PC-3 (cell line): Measurements from ENCODE around the gene AMN. TPM values are rescaled to one million over a fixed set of nuclear protein-coding genes. Genes with fewer than 3 reads are reported as not detected.

Experiments
- ATAC-seq: fragments of 200-7000 bp; cut with Tn5 transposase; 2 replicates; pipeline ENCODE4 v1.9.1; 2020; ENCODE audit warnings: mild to moderate bottlenecking, moderate library complexity
- BruUV-seq: library from RNA; stranded (reverse); fragments of 400-500 nt; replicated peaks from 2 replicates; lab custom pipeline; 2021; lab: Mats Ljungman, UMichigan
- CTCF ChIA-PET: fragments of 300-600 bp; sonication (Branson Sonifier 250); formaldehyde crosslinking; loops from one replicate; lab custom pipeline; 2022; ENCODE audit warnings: antibody characterized with exemption; lab: Charles Lee
- POLR2A ChIA-PET: fragments of 300-600 bp; sonication (Branson Sonifier 250); formaldehyde crosslinking; loops from one replicate; lab custom pipeline; 2022; ENCODE audit warnings: antibody characterized with exemption; ENCODE audit not compliant: unreplicated experiment; lab: Charles Lee
- DNase-seq: peaks from one replicate; pipeline ENCODE4 v3.0.0-alpha.2; 2015
- H2AFZ ChIP-seq: fragments of 300-600 bp; sonication (generic); 2 replicates; pipeline ENCODE4 v1.6.0; 2016; ENCODE audit warnings: antibody characterized with exemption, low read length
- H3F3A ChIP-seq: fragments of 300-600 bp; sonication (generic); one replicate; pipeline ENCODE4 v1.6.0; 2017; ENCODE audit warnings: antibody characterized with exemption, low read length, control low read depth, mild to moderate bottlenecking; ENCODE audit not compliant: unreplicated experiment
- H3K27ac ChIP-seq: fragments of 300-600 bp; sonication (generic); 2 replicates; pipeline ENCODE4 v1.5.1; 2016; ENCODE audit warnings: mild to moderate bottlenecking, low read length
- H3K27me3 ChIP-seq: fragments of 300-600 bp; sonication (generic); 2 replicates; pipeline ENCODE4 v1.6.1; 2016; ENCODE audit warnings: low read length, mixed read lengths
- H3K36me3 ChIP-seq: fragments of 300-600 bp; sonication (generic); 2 replicates; pipeline ENCODE4 v1.6.1; 2016; ENCODE audit warnings: low read depth, mixed run types, low read length, mixed read lengths
- H3K4me1 ChIP-seq: fragments of 300-600 bp; sonication (generic); 2 replicates; pipeline ENCODE4 v1.5.1; 2016; ENCODE audit warnings: low read length; ENCODE audit not compliant: insufficient read depth
- H3K4me2 ChIP-seq: fragments of 300-600 bp; sonication (generic); 2 replicates; pipeline ENCODE4 v1.6.0; 2016; ENCODE audit warnings: low read length
- H3K4me3 ChIP-seq: fragments of 300-600 bp; sonication (generic); 2 replicates; pipeline ENCODE4 v1.5.1; 2016; ENCODE audit warnings: mild to moderate bottlenecking, low read length, mixed read lengths
- H3K79me2 ChIP-seq: fragments of 300-600 bp; sonication (generic); 2 replicates; pipeline ENCODE4 v1.6.1; 2017; ENCODE audit warnings: low read length, mixed read lengths
- H3K9ac ChIP-seq: fragments of 300-600 bp; sonication (generic); 2 replicates; pipeline ENCODE4 v1.6.0; 2016; ENCODE audit warnings: mild to moderate bottlenecking, low read length
- H3K9me2 ChIP-seq: fragments of 300-600 bp; sonication (generic); replicated peaks from 2 replicates; pipeline ENCODE4 v1.6.1; 2016; ENCODE audit warnings: mixed run types, low read length, mixed read lengths
- H3K9me3 ChIP-seq: fragments of 300-600 bp; sonication (generic); 2 replicates; pipeline ENCODE4 v1.6.1; 2016; ENCODE audit warnings: low read length, mixed read lengths
- H4K20me1 ChIP-seq: fragments of 300-600 bp; sonication (generic); 2 replicates; pipeline ENCODE4 v1.6.1; 2016; ENCODE audit warnings: low read length, mixed read lengths
- EZH2 ChIP-seq: fragments of 300-600 bp; sonication (generic); IDR thresholded peaks from one replicate; pipeline ENCODE4 v1.6.1; 2017; ENCODE audit warnings: antibody characterized with exemption, mild to moderate bottlenecking, low read length; ENCODE audit not compliant: unreplicated experiment
- EZH2phosphoT487 ChIP-seq: fragments of 300-600 bp; sonication (generic); IDR thresholded peaks from 2 replicates; pipeline ENCODE4 v1.6.1; 2018; ENCODE audit warnings: mild to moderate bottlenecking, antibody characterized with exemption, low read length, borderline replicate concordance
- intact Hi-C: fragments of 100-400 bp; cut with micrococcal nuclease; formaldehyde crosslinking; loops from 2 replicates; pipeline ENCODE4 v1.9.0; 2023
- total RNA-seq: library from RNA; depleted of rRNA; stranded (reverse); fragments of >200 nt; gene quantifications from 2 replicates; pipeline ENCODE4 v1.2.3, GENCODE V29; 2014
- TF ChIP-seq, protein P1 (sequence below): fragments of 300-600 bp; sonication (generic); conservative IDR thresholded peaks from 2 replicates; pipeline ENCODE4 v1.5.1; 2017; ENCODE audit warnings: antibody characterized with exemption, low read depth, mild to moderate bottlenecking, low read length

The AMN gene
- total RNA-seq, 1 experiment from 2014 or later, result not detected

GRCh38 chr14:102920273-102920997 lies 2.0 kb upstream of the AMN start:
- no peaks in the 10 kb centered on the region for H3K27me3 ChIP-seq
- H3F3A ChIP-seq, result no peaks in the 10 kb centered on the region
- no peak overlapping the region for H3K4me3 ChIP-seq
- ATAC-seq (no peak), DNase-seq (no peak)
- no peaks in the 10 kb centered on the region for H3K79me2 ChIP-seq
- no peaks in the 10 kb centered on the region for H3K36me3 ChIP-seq
- no peaks in the 10 kb centered on the region for H3K9me2 ChIP-seq
- H3K4me1 ChIP-seq, result no peaks in the 10 kb centered on the region
- TF ChIP-seq EZH2phosphoT487 (no peak), EZH2 (no peak)
- TF ChIP-seq, protein P1, sequence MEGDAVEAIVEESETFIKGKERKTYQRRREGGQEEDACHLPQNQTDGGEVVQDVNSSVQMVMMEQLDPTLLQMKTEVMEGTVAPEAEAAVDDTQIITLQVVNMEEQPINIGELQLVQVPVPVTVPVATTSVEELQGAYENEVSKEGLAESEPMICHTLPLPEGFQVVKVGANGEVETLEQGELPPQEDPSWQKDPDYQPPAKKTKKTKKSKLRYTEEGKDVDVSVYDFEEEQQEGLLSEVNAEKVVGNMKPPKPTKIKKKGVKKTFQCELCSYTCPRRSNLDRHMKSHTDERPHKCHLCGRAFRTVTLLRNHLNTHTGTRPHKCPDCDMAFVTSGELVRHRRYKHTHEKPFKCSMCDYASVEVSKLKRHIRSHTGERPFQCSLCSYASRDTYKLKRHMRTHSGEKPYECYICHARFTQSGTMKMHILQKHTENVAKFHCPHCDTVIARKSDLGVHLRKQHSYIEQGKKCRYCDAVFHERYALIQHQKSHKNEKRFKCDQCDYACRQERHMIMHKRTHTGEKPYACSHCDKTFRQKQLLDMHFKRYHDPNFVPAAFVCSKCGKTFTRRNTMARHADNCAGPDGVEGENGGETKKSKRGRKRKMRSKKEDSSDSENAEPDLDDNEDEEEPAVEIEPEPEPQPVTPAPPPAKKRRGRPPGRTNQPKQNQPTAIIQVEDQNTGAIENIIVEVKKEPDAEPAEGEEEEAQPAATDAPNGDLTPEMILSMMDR, result no peak
- ChIA-PET CTCF (no interaction called here), POLR2A (no interaction called here)
- intact Hi-C loops, result no loop called here
- H2AFZ ChIP-seq, result no peak overlapping the region
- 0 out of 2 replicates have a peak, but pooled peaks cover 5% of the 10 kb centered on the region for H3K9me3 ChIP-seq
- H3K9ac ChIP-seq, result no peak overlapping the region
- H3K4me2 ChIP-seq, result no peak overlapping the region
- no peaks in the 10 kb centered on the region for H4K20me1 ChIP-seq
- no peak overlapping the region for H3K27ac ChIP-seq
- BruUV-seq, result no TSS peak

DNA sequence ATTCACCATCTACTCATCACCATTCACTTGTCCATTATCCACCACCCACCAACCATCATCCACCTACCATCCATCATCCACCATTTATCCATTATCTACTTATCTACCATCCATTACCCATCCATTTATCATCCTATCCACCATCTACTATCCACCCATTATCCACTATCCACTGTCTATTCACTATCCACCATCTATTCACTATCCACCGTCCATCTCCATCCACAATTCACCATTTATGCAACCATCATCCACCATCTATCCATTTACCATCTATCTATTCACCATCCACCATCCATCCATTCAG lies 1.5 kb upstream of the AMN start:
- H3K27me3 ChIP-seq, result no peaks in the 10 kb centered on the region
- no peaks in the 10 kb centered on the region for H4K20me1 ChIP-seq
- H3K9me2 ChIP-seq, result no peaks in the 10 kb centered on the region
- no peak for DNase-seq
- no peak overlapping the region for H3K4me2 ChIP-seq
- TF ChIP-seq, protein P1, result no peak
- no peak for TF ChIP-seq EZH2phosphoT487
- H3K36me3 ChIP-seq, result no peaks in the 10 kb centered on the region
- 0 out of 2 replicates have a peak, but pooled peaks cover 5% of the 10 kb centered on the region for H3K9me3 ChIP-seq
- POLR2A ChIA-PET, result no interaction called here
- no peak overlapping the region for H2AFZ ChIP-seq
- H3K79me2 ChIP-seq, result no peaks in the 10 kb centered on the region
- CTCF ChIA-PET, result no interaction called here
- no TSS peak for BruUV-seq
- no peak overlapping the region for H3K9ac ChIP-seq
- H3K4me3 ChIP-seq, result no peak overlapping the region
- no peaks in the 10 kb centered on the region for H3K4me1 ChIP-seq
- H3K27ac ChIP-seq, result no peak overlapping the region
- no peaks in the 10 kb centered on the region for H3F3A ChIP-seq
- no peak for ATAC-seq
- intact Hi-C loops, result no loop called here

DNA sequence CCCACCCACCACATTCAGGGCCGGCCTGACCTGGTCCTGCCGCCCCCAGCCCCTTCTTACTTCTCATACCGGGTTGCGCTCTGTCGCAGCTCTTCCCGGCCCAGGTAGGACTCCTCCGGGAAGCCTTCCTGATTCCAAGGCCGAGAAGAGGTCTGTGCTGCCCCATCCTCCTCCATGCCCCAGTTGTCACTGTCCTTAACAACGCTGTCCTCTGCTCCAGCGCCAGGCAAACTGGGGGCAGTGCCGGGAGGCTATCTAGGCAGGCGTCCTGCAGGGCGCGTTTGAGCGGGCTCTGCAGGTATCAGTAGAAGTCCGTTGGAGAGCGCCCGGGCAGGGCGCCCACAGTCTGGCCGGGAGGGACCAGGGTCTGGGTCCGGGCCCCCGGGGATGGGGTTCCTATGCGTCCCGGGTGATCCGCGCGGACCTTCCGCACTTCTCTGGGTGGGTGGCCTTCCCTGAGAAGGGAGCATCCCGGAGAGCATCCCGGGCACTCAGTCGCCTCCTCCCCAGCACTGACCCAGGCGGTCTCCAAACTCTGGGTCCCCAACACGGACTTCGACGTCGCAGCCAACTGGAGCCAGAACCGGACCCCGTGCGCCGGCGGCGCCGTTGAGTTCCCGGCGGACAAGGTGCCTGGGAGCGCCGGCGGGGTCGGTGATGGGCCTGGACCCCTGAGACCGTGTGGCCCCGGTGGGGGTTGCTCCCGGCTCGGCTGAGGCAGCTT lies 900 bp downstream of the AMN start:
- TF ChIP-seq EZH2phosphoT487, result no peak
- TF ChIP-seq EZH2, result no peak
- Histone ChIP-seq H3K79me2 (no peaks in the 10 kb centered on the region), H3K9ac (no peak overlapping the region), H4K20me1 (no peaks in the 10 kb centered on the region), H3F3A (no peaks in the 10 kb centered on the region), H3K27ac (no peak overlapping the region), H3K4me2 (no peak overlapping the region), H3K27me3 (no peaks in the 10 kb centered on the region), H3K9me3 (0 out of 2 replicates have a peak, but pooled peaks cover 5% of the 10 kb centered on the region), H3K4me3 (no peak overlapping the region), H3K4me1 (no peaks in the 10 kb centered on the region), H2AFZ (no peak overlapping the region), H3K9me2 (no peaks in the 10 kb centered on the region), H3K36me3 (no peaks in the 10 kb centered on the region)
- ATAC-seq (no peak), DNase-seq (no peak)
- POLR2A ChIA-PET, result no interaction called here
- intact Hi-C loops, result no loop called here
- CTCF ChIA-PET, result no interaction called here
- no TSS peak for BruUV-seq
